NOMO-1 (cell line): ENCODE measurements around the gene CD8B2.
"Not testable (repeated sequence)": the region's sequence is repeated elsewhere in the genome, so short reads cannot be mapped to it uniquely, and the experiment has no call there.

Source experiments
- DNase-seq, 2 experiments: peaks; one replicate each; lab custom pipeline; 2025; ENCODE audit not compliant: unreplicated experiment in 2 of 2; lab: John Stamatoyannopoulos, UW

CD8B2 gene

GRCh38 chr2:106486551-106487385 lies at the start of gene CD8B2:
TSS of gene CD8B2 (plus strand) at chr2:106487364. CDS start at chr2:106487427, 63 bp downstream.
- DNase-seq = not testable (repeated sequence)

- DNase-seq = peak; percentile 1 to 37
Measured at GRCh38 chr2:106461882-106462281, 25.3 kb upstream of the CD8B2 start.

GRCh38 chr2:106467516-106467915 lies 19.6 kb upstream of the CD8B2 start:
- DNase-seq = not testable (repeated sequence)

- not testable (repeated sequence) for DNase-seq
Measured at GRCh38 chr2:106468107-106468506, 19.1 kb upstream of the CD8B2 start, which contains the start of gene RGPD3. TSS of gene RGPD3 (minus strand) at chr2:106468413. CDS start at chr2:106468288, 125 bp downstream.

- not testable (repeated sequence) for DNase-seq
Measured at GRCh38 chr2:106470658-106471057, 16.5 kb upstream of the CD8B2 start.

- DNase-seq = not testable (repeated sequence)
Measured at GRCh38 chr2:106477647-106478046, 9.5 kb upstream of the CD8B2 start.

GRCh38 chr2:106479563-106479962 lies 7.6 kb upstream of the CD8B2 start:
- not testable (repeated sequence) for DNase-seq

GRCh38 chr2:106487386-106488191 lies 425 bp downstream of the CD8B2 start:
- DNase-seq = not testable (repeated sequence)

- not testable (repeated sequence) for DNase-seq
Measured at GRCh38 chr2:106489701-106490100, 2.5 kb downstream of the CD8B2 start.

GRCh38 chr2:106492399-106492798 lies 5.2 kb downstream of the CD8B2 start:
- not testable (repeated sequence) for DNase-seq

- DNase-seq = not testable (repeated sequence)
Measured at GRCh38 chr2:106492913-106493312, 5.7 kb downstream of the CD8B2 start.

GRCh38 chr2:106498549-106498948 lies 11.4 kb downstream of the CD8B2 start:
- DNase-seq = not testable (repeated sequence)

GRCh38 chr2:106500350-106500749 lies 13.2 kb downstream of the CD8B2 start:
- not testable (repeated sequence) for DNase-seq

GRCh38 chr2:106502351-106502750 lies 15.2 kb downstream of the CD8B2 start:
- DNase-seq = not testable (repeated sequence)

GRCh38 chr2:106504192-106504591 lies 17.0 kb downstream of the CD8B2 start:
- DNase-seq = not testable (repeated sequence)

- not testable (repeated sequence) for DNase-seq
Measured at GRCh38 chr2:106504787-106505186, 17.6 kb downstream of the CD8B2 start.

- not testable (repeated sequence) for DNase-seq
Measured at GRCh38 chr2:106506002-106506687, 19.0 kb downstream of the CD8B2 start.

GRCh38 chr2:106508660-106509373 lies 21.7 kb downstream of the CD8B2 start:
- DNase-seq = not testable (repeated sequence)

- DNase-seq = not testable (repeated sequence)
Measured at GRCh38 chr2:106509374-106509770, 22.2 kb downstream of the CD8B2 start.

- DNase-seq = peak in 1 of 2 experiments; percentile 29
Measured at GRCh38 chr2:106510791-106511190, 23.6 kb downstream of the CD8B2 start.
